Right kidney (tissue), 1 donor: ENCODE results near the gene TMPRSS7.
A peak's percentile ranks its signal among the peaks of the same experiment; 100 is the strongest.
"Not testable (repeated sequence)": the region's sequence is repeated elsewhere in the genome, so short reads cannot be mapped to it uniquely, and the experiment has no call there.

Experiments
- DNase-seq: peaks from one replicate; pipeline ENCODE4 v3.0.0-alpha.2; 2016

The TMPRSS7 gene

GRCh38 chr3:112013058-112013783, 21.3 kb upstream of the TMPRSS7 start:
- DNase-seq = peak; percentile 63

- no peak for DNase-seq
These were observed 20.8 kb upstream of the TMPRSS7 start for GRCh38 chr3:112013784-112014143.

GRCh38 chr3:112017091-112017490, 17.4 kb upstream of the TMPRSS7 start:
- no peak for DNase-seq

- DNase-seq = no peak
These were observed 15.8 kb upstream of the TMPRSS7 start for GRCh38 chr3:112018712-112019111.

- no peak for DNase-seq
These were observed 14.8 kb upstream of the TMPRSS7 start for GRCh38 chr3:112019716-112020115.

GRCh38 chr3:112020674-112021085, 13.9 kb upstream of the TMPRSS7 start:
- no peak for DNase-seq

GRCh38 chr3:112027142-112027541, 7.4 kb upstream of the TMPRSS7 start:
- DNase-seq = no peak

GRCh38 chr3:112027826-112028225, 6.7 kb upstream of the TMPRSS7 start:
- no peak for DNase-seq

- no peak for DNase-seq
These were observed 3.6 kb upstream of the TMPRSS7 start for GRCh38 chr3:112030901-112031300.

GRCh38 chr3:112032098-112032731, 2.3 kb upstream of the TMPRSS7 start:
- no peak for DNase-seq

- DNase-seq = no peak
These were observed 705 bp downstream of the TMPRSS7 start for GRCh38 chr3:112035241-112035640.

- not testable (repeated sequence) for DNase-seq
These were observed 2.7 kb downstream of the TMPRSS7 start for GRCh38 chr3:112037194-112037593.

- DNase-seq = no peak
These were observed 4.3 kb downstream of the TMPRSS7 start for GRCh38 chr3:112038863-112039262.

GRCh38 chr3:112041321-112041720, 6.8 kb downstream of the TMPRSS7 start:
- no peak for DNase-seq

GRCh38 chr3:112042842-112043280, 8.3 kb downstream of the TMPRSS7 start:
- no peak for DNase-seq

- DNase-seq = peak; percentile 42
These were observed 9.2 kb downstream of the TMPRSS7 start for GRCh38 chr3:112043621-112044201.

GRCh38 chr3:112046599-112046998, 12.1 kb downstream of the TMPRSS7 start:
- no peak for DNase-seq

- DNase-seq = no peak
These were observed 12.7 kb downstream of the TMPRSS7 start for GRCh38 chr3:112047264-112047663.

GRCh38 chr3:112048911-112049310, 14.4 kb downstream of the TMPRSS7 start:
- DNase-seq = no peak

- no peak for DNase-seq
These were observed 18.7 kb downstream of the TMPRSS7 start for GRCh38 chr3:112053229-112053628.

GRCh38 chr3:112056451-112056929, 22.0 kb downstream of the TMPRSS7 start:
- no peak for DNase-seq

GRCh38 chr3:112059497-112059896, 25.0 kb downstream of the TMPRSS7 start:
- DNase-seq = no peak

GRCh38 chr3:112061152-112061551, 26.6 kb downstream of the TMPRSS7 start:
- DNase-seq = no peak
